Measurements from ENCODE around the gene PADI6. TPM values are rescaled to one million over a fixed set of nuclear protein-coding genes. Genes with fewer than 3 reads are reported as not detected.
"Not testable (repeated sequence)": the region's sequence is repeated elsewhere in the genome, so short reads cannot be mapped to it uniquely, and the experiment has no call there.

The PADI6 gene
- 1 to 10 TPM in 1 of 3 donors, under 1 TPM in 2; 0.71 to 1.8 (median 0.92) TPM for polyA plus RNA-seq

DNA sequence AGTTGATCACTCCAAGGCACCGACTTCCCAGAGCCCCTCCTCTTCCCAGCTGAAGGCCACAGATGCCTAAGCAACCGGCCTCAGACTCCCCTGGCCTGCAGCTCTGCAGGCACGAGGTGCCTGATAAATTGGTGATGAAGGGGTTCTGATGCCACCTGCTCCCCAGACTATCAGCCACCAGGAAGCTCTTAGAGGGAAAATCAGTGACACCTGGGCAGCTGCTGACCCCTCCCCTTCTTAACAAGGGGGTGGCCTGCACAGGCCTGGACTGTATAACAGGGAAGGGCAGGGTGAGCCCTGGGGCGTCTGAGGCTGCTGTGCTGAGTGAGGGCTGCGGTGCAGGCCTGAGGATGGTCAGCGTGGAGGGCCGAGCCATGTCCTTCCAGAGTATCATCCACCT lies at the start of gene PADI6:
Gene PADI6 (plus strand): TSS at position 301 of the 400 bp plus-strand sequence. CDS start 50 bp downstream, at position 351.
- DNase-seq: no peak
- Mint-ChIP-seq H3K36me3 (no peaks in the 10 kb centered on the region), H3K9me3 (no peaks in the 10 kb centered on the region), H3K4me3 (no peak within 1 kb of the TSS), H3K27me3 (ENCODE audit: low read depth in 3 of 3) (peaks cover 0 to 2% (median 2%) of the 10 kb centered on the region in 3 donors), H3K27ac (no peak within 1 kb of the TSS), H3K4me1 (no peaks in the 10 kb centered on the region)

DNA sequence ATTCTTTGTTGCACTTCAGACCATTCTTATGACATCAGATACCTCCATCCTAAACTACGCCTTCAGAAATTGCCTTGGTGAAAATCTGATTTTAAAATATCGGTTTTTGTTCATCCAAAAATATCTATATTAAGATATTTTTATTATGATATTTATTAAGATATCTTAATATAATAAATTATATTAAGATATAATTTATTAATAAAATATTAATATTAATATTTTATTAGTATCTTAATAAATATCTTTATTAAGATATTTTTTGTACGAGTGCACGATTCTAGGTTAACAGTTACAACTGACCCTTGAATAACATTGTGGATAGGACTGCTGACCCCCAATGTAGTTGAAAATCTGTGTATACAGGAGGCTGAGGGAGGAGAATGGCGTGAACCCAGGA lies 43.1 kb upstream of the PADI6 start:
- H3K4me1 Mint-ChIP-seq: no peaks in the 10 kb centered on the region
- H3K36me3 Mint-ChIP-seq: no peaks in the 10 kb centered on the region
- no peak overlapping the region for H3K4me3 Mint-ChIP-seq
- no peak overlapping the region for H3K27ac Mint-ChIP-seq
- DNase-seq: no peak
- H3K9me3 Mint-ChIP-seq: no peaks in the 10 kb centered on the region
- H3K27me3 Mint-ChIP-seq (ENCODE audit: low read depth in 3 of 3): peaks cover 0 to 5% (median 3%) of the 10 kb centered on the region in 3 donors

DNA sequence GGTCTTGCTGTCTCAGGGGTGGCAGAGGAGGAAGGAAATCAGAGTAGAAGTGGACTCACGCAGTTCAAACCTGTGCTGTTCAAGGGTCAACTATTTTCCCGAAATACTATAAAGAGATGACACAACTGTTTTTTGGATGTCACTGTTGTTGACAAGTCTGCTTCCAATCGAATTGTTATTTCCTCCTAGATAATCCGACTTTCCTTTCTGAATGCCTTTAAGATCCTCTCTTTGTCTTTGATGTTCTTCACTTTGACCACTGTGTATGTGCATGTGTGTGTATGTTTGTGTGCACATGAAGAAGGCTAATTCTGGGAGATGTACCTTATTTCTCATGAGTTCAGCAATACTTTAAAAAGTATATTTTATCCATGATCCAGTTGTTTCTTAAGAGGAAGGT lies 42.4 kb upstream of the PADI6 start:
- DNase-seq: no peak
- no peaks in the 10 kb centered on the region for H3K9me3 Mint-ChIP-seq
- peaks cover 0 to 5% (median 3%) of the 10 kb centered on the region in 3 donors for H3K27me3 Mint-ChIP-seq (ENCODE audit: low read depth in 3 of 3)
- peak overlapping the region in 1 of 5 donors; percentile 22 for H3K4me3 Mint-ChIP-seq
- no peak overlapping the region for H3K27ac Mint-ChIP-seq
- no peaks in the 10 kb centered on the region for H3K4me1 Mint-ChIP-seq
- no peaks in the 10 kb centered on the region for H3K36me3 Mint-ChIP-seq

DNA sequence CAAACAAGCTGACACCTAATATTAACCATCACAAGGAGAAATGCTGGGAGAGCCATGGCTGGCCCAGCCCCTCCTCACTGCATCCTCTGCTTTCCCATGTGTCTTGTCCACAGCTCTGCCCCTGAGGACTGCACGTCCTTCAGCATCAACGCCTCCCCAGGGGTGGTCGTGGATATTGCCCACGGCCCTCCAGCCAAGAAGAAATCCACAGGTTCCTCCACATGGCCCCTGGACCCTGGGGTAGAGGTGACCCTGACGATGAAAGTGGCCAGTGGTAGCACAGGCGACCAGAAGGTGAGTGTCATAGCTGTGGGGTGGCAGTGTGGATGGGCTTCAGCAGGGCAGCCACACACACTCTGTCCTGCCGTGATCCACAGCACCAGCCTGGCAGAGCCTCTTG lies 41.1 kb upstream of the PADI6 start:
- no peak for DNase-seq
- Mint-ChIP-seq H3K36me3 (no peaks in the 10 kb centered on the region), H3K27me3 (ENCODE audit: low read depth in 3 of 3) (peaks cover 0 to 7% (median 2%) of the 10 kb centered on the region in 3 donors), H3K27ac (no peak overlapping the region), H3K4me1 (peaks cover 0 to 1% of the 10 kb centered on the region in 2 donors), H3K4me3 (no peak overlapping the region), H3K9me3 (no peaks in the 10 kb centered on the region)

DNA sequence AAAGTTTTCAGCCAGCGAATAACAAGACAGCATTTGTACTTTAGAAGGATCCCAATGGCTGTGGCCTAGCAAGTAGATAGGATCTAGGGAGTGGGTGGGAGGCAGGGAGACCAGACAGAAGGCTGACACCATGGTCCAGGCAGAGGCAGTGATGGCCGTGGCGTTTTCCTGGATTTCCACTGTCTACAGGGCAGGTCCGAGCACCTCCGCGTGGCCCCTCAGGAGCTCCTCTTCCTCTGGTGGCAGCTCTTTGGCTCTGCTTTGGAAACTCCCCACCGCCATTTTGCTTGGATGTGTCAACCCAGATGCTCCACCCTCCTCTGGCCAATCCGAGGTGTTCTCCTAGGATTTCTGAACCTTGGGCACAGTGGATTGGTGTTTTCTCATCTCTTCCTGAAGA lies 38.9 kb upstream of the PADI6 start:
- DNase-seq: no peak
- no peak overlapping the region for H3K27ac Mint-ChIP-seq
- H3K9me3 Mint-ChIP-seq: no peaks in the 10 kb centered on the region
- H3K4me3 Mint-ChIP-seq: no peak overlapping the region
- H3K36me3 Mint-ChIP-seq: no peaks in the 10 kb centered on the region
- H3K4me1 Mint-ChIP-seq: peaks cover 0 to 1% of the 10 kb centered on the region in 2 donors
- H3K27me3 Mint-ChIP-seq (ENCODE audit: low read depth in 3 of 3): peaks cover 0 to 7% (median 2%) of the 10 kb centered on the region in 3 donors

DNA sequence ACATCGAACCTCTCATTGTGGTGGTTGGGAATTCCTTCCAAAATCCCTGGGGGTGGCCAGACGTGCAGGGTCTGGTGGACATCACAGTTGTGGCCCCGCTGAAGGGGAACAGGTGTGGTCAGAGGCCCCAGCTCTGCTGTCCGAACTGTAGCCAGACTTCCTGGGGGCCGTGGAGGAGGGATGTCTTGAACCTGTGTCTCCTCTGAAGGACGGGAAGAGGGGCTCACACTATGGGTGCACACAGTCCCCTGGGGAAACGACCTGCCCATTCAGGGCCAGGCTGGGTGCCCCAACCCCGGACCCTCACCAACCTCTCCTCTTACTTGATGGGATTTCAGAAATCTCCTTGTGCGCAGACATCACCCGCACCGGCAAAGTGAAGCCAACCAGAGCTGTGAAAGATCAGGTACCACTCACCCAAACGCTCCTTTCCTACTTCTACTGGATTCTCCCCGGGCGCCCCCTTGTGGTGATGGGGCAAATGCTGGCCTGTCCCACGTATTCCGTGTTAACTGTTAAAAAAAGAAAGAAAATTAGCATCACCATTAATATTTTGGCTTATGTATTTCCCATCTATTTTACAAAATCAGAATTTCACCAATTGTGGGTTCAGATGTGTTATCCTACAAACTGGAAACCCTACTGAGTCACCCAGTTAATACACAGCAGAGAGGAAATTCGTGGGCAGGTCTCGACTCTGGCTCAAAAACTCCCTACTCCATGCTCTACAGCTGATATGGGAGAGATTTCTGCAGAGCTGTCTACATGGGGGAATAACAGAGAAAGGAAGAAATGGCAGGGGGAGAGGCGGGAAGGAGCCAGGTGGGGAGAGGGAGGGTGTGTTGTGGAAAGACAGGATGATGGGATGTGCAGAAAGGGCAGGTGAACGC lies 35.9 kb upstream of the PADI6 start:
- no peak overlapping the region for H3K4me3 Mint-ChIP-seq
- H3K27ac Mint-ChIP-seq: no peak overlapping the region
- H3K4me1 Mint-ChIP-seq: peaks cover 0 to 1% of the 10 kb centered on the region in 2 donors
- peaks cover 0 to 5% (median 0%) of the 10 kb centered on the region in 3 donors for H3K27me3 Mint-ChIP-seq (ENCODE audit: low read depth in 3 of 3)
- no peaks in the 10 kb centered on the region for H3K9me3 Mint-ChIP-seq
- H3K36me3 Mint-ChIP-seq: no peaks in the 10 kb centered on the region
- peak; percentile 26 to 31 (median 27) for DNase-seq

DNA sequence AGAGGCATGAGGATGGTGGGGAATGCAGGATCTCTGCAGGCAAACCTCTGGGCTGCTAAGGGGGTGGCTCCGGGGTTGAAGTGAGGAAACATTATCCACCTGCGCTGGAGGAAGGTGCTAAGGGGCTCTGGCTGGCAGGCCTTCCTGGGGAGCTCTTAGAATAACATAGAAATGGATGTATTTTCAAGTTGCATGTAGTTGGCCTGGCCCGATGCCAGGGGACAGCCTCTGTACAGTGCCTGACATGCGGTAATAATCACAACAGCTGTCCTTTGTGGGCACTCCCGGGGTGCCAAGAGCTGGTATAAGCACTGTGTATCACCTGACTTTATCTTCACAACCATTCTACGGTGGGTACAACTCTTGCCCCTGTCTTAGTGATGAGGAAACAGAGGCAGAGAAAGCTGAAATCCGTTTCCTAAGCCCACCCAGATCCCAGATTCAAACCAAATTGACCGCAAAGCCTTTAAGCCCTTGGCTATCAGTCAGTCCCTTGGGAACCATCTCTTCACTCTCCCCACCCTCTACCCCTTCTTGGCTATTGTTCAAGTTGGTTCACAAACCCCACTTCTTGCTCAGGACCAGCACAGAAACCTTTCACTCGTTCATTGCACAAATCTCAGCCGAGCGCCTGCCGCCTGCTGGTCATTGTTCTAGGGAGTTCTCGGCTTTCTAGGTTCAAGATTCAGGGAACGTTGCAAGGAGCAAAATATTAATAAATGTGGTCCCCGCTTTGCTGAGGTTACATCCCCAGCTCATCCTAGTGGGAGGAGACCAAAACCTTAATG lies 33.1 kb upstream of the PADI6 start:
- Mint-ChIP-seq H3K27ac (no peak overlapping the region), H3K4me3 (no peak overlapping the region), H3K27me3 (ENCODE audit: low read depth in 3 of 3) (peaks cover 0 to 4% (median 0%) of the 10 kb centered on the region in 3 donors), H3K36me3 (peaks cover 0 to 2% (median 0%) of the 10 kb centered on the region in 3 donors), H3K4me1 (peaks cover 0 to 1% of the 10 kb centered on the region in 2 donors), H3K9me3 (peaks cover 0 to under 1% (median 0%) of the 10 kb centered on the region in 6 donors)
- DNase-seq: no peak

DNA sequence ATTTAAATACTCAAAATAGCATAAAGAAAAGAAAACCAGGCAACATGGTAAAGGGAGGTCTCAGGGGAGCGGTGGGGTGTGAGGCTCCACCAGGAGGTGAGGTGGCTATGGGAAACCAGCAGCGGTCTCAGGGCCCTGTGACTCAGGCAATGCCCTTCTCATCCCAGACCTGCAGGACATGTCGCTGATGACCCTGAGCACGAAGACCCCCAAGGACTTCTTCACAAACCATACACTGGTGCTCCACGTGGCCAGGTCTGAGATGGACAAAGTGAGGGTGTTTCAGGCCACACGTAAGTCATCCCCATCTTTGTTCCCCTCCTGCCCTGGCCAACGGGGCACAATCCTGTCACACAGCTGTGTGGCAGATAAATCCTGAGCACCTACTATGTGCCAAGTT lies 32.5 kb upstream of the PADI6 start:
- Mint-ChIP-seq H3K4me1 (peaks cover 0 to 1% of the 10 kb centered on the region in 2 donors), H3K9me3 (peaks cover 0 to 3% (median 0%) of the 10 kb centered on the region in 6 donors), H3K27ac (no peak overlapping the region), H3K4me3 (no peak overlapping the region), H3K27me3 (ENCODE audit: low read depth in 3 of 3) (peaks cover 0 to 4% (median 0%) of the 10 kb centered on the region in 3 donors), H3K36me3 (peaks cover 0 to 4% (median 0%) of the 10 kb centered on the region in 3 donors)
- DNase-seq: no peak

DNA sequence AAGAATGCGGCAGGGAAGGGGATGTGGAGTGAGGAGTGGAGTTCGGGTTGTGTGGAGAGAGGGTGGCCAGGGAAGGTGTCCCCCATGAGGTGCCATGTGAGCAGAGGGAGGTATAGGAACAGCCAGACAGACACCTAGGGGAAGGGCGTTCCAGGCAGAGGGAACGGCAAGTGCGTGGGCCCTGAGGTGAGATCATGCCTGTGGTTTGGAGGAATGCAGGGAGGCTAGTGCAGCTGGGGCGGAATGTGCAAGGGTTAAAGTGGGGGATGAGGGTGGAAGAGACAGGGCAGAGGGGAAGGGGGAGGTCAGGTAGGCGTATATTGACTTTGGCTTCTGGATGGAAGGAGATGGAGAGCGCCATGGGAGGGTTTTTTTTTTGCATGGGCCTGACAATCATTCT lies 31.6 kb upstream of the PADI6 start:
- H3K4me3 Mint-ChIP-seq: no peak overlapping the region
- H3K9me3 Mint-ChIP-seq: peaks cover 0 to 3% (median 0%) of the 10 kb centered on the region in 6 donors
- H3K36me3 Mint-ChIP-seq: peaks cover 0 to 4% (median 0%) of the 10 kb centered on the region in 3 donors
- peaks cover 0 to under 1% of the 10 kb centered on the region in 2 donors for H3K4me1 Mint-ChIP-seq
- no peak for DNase-seq
- H3K27me3 Mint-ChIP-seq (ENCODE audit: low read depth in 3 of 3): peaks cover 0 to 3% (median 0%) of the 10 kb centered on the region in 3 donors
- no peak overlapping the region for H3K27ac Mint-ChIP-seq

DNA sequence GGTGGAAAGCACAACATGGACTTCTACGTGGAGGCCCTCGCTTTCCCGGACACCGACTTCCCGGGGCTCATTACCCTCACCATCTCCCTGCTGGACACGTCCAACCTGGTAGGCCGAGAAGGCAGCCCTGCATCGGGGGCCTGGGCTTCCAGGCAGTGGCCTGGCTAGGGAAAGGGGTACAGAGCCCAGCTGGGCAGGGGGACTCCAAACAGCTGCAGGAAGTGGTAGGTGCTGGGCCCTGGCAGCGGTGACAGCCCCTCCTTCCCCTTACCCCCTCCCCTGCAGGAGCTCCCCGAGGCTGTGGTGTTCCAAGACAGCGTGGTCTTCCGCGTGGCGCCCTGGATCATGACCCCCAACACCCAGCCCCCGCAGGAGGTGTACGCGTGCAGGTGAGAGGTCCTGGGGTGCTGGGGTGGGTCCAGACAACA lies 30.0 kb upstream of the PADI6 start:
- no peak for DNase-seq
- Mint-ChIP-seq H3K9me3 (peaks cover 0 to 3% (median 0%) of the 10 kb centered on the region in 6 donors), H3K27me3 (ENCODE audit: low read depth in 3 of 3) (peaks cover 0 to 2% (median 0%) of the 10 kb centered on the region in 3 donors), H3K4me3 (no peak overlapping the region), H3K27ac (no peak overlapping the region), H3K36me3 (peaks cover 0 to 4% (median 0%) of the 10 kb centered on the region in 3 donors), H3K4me1 (no peaks in the 10 kb centered on the region)

DNA sequence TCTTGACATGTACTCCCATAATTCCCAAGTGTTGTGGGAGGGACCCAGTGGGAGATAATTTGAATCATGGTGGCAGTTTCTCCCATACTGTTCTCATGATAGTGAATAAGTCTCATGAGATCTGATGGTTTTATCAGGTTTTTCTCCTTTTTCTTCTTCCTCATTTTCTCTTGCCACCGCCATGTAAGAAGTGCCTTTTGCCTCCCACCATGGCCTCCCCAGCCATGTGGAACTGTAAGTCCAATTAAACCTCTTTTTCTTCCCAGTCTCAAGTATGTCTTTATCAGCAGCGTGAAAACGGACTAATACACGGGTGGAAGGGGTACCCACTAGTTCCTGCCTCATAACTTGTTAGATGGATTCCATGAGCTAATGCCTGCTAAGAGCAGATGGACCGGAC lies 26.5 kb upstream of the PADI6 start:
- DNase-seq: not testable (repeated sequence)

DNA sequence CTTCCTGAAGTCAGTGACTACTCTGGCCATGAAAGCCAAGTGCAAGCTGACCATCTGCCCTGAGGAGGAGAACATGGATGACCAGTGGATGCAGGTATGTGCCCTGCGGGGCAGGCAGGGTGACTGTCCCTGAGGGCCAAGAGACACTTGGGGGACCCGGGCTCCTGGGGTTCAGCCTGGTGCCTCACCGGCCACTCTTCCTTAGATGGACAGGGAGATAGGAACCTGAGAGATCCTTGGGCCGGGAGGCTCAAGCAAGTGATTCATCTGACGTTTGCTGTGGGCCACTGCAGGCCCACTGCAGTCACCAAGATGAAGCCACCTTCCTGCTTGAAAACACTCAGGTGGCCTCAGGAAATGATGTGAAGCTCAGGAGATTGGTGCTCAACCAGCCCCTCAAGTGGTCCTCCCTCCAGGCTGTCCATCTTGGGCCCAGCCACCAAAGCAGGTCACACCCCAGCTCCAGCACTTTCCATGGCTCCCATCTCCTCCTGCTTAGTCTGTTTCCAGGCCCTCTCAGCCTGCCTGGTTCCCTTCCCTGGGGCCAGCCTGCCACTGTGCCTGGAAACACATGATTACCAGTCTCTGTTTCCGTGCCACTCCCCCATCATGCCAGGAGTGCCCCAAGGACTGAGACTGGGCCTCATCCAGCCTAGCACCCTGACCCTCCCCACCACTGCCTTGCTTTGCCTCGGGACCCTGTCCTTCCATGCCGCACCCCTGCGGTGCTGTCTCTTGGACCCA lies 25.8 kb upstream of the PADI6 start:
- H3K9me3 Mint-ChIP-seq: peaks cover 0 to 3% (median 0%) of the 10 kb centered on the region in 6 donors
- DNase-seq: no peak
- no peak overlapping the region for H3K27ac Mint-ChIP-seq
- peaks cover 0 to 4% (median 0%) of the 10 kb centered on the region in 3 donors for H3K36me3 Mint-ChIP-seq
- H3K27me3 Mint-ChIP-seq (ENCODE audit: low read depth in 3 of 3): no peaks in the 10 kb centered on the region
- H3K4me3 Mint-ChIP-seq: no peak overlapping the region
- peaks cover 0 to 6% of the 10 kb centered on the region in 2 donors for H3K4me1 Mint-ChIP-seq

More for the DNA sequence above, 26.5 kb upstream of the PADI6 start:
- not testable (repeated sequence) for H3K4me1 Mint-ChIP-seq; H3K27ac Mint-ChIP-seq; H3K9me3 Mint-ChIP-seq; H3K4me3 Mint-ChIP-seq; H3K27me3 Mint-ChIP-seq (ENCODE audit: low read depth in 3 of 3); H3K36me3 Mint-ChIP-seq
